Stimulated activated CD4-positive, alpha-beta T cell treated with anti-CD3 and anti-CD28 coated beads, TNF-alpha, amount 100 ng/mL, for 1 hour (primary cell): ENCODE measurements around the gene SLC10A6.

Source experiments
- DNase-seq, 3 donors: peaks; one replicate each; pipeline ENCODE4 v3.0.0-alpha.2; 2020; ENCODE audit warnings: low read depth in 3 of 3, low spot score in 1 of 3

The SLC10A6 gene

DNA sequence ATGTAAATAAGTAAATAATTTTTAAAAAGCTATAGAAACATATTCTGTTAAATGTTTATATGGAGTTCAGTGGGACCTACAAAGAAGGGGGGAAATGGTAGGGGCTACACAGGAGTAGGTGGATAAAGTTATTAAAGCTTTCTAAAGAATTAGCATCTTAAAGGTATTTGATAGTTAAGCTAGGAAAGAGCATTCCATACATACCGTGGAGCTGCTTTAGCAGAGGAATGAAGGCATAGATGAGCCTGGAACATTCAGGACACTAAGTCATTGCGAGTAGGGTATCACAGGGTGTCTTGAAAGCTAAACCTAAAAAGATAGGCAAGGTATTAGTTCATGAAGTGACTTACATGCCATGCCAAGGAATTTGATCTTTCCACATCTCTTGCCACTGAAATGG is 60.4 kb downstream of the SLC10A6 start:
- DNase-seq, result no peak

DNA sequence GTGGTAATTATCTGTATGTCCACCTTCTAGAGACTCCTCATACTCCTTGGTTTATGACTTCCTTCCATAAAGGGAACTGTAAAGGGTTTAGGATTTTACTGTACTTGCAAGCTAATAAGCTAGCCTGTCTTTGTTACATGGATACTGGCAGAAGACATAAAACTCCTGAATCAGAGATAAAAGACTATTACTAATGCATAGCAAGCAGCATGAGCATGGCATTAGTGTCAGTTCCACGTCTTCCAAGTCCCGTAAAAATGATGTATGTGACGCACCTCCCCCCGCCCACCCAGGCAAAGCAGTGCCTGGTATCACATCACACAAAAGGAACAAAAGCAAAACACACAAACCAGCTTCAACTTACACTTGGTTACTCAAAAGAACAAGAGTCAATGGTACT is 71.0 kb downstream of the SLC10A6 start:
- no peak for DNase-seq

DNA sequence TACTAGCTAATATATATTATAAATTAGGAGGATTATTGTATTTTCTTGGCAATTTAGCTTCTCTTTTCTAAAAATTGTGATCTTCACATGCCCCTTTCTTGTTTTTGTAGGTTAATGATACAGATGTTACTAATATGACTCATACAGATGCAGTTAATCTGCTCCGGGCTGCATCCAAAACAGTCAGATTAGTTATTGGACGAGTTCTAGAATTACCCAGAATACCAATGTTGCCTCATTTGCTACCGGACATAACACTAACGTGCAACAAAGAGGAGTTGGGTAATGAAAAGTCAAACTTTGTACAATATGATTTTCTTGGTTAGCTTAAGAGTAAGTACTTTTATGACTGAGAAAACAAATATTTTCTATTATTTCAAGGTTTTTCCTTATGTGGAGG is 74.1 kb downstream of the SLC10A6 start:
- no peak for DNase-seq
